Measurements from ENCODE around the gene DDX1. TPM values are rescaled to one million over a fixed set of nuclear protein-coding genes. Genes with fewer than 3 reads are reported as not detected.

Gene DDX1
- total and polyA plus RNA-seq, 9 of the 15 experiments (the other 6 are each of a cell fraction or from before 2014, with no cell fraction given) = 116 to 277 (median 232) TPM

DNA sequence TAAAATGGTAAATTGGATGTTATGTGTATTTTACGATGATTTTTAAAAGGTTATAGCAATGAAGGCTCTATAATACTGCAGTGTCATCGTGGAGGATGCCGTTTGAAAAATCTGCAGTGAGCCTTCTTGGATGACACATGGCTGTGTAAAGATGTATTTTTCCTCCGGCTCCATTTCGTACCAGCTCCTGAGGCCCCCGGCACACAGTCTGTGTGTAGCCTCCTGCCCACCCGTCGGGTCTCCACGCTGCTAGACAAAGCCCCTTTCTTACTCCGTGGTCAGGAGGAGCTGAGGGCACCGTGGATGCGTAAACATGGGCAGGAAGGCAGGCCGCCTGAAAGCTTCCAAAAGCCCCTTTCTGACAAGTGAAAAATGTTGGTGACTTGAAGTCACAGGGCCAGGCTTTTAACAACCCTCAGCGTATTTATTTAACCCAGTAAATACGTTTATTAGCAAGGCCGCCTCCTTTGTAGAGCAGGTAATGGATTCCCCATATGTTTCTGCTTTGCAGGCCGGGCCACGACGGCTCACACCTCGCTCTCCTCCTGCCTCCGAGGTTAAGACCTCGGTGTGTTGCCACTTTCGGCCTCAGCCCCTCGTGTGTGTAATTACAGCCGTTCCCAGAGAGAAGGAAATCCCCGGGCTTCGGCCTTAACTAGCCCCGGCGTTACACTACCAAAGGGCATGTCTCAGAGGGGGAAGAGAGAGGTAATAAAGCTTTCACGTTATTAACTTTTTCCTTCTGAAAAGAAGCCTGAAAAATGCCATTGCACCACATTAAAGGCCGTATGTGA lies 72.8 kb downstream of the DDX1 start (continued):
- no peak for TF ChIP-seq CBX2 (IDR thresholded peaks at IDR 0.05; ENCODE audit: insufficient read depth, low read length, poor library complexity, severe bottlenecking)
- peak; percentile 18; the same call in 1 of the 2 replicates for TF ChIP-seq C11orf30 (IDR thresholded peaks at IDR 0.05; ENCODE audit: low read depth)
- no peak for TF ChIP-seq ZNF766 (CRISPR knock-in tag; conservative IDR thresholded peaks at IDR 0.05)
- TF ChIP-seq, protein P1, sequence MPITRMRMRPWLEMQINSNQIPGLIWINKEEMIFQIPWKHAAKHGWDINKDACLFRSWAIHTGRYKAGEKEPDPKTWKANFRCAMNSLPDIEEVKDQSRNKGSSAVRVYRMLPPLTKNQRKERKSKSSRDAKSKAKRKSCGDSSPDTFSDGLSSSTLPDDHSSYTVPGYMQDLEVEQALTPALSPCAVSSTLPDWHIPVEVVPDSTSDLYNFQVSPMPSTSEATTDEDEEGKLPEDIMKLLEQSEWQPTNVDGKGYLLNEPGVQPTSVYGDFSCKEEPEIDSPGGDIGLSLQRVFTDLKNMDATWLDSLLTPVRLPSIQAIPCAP (CRISPR knock-in tag; IDR thresholded peaks at IDR 0.05; ENCODE audit: borderline replicate concordance) = no peak

DNA sequence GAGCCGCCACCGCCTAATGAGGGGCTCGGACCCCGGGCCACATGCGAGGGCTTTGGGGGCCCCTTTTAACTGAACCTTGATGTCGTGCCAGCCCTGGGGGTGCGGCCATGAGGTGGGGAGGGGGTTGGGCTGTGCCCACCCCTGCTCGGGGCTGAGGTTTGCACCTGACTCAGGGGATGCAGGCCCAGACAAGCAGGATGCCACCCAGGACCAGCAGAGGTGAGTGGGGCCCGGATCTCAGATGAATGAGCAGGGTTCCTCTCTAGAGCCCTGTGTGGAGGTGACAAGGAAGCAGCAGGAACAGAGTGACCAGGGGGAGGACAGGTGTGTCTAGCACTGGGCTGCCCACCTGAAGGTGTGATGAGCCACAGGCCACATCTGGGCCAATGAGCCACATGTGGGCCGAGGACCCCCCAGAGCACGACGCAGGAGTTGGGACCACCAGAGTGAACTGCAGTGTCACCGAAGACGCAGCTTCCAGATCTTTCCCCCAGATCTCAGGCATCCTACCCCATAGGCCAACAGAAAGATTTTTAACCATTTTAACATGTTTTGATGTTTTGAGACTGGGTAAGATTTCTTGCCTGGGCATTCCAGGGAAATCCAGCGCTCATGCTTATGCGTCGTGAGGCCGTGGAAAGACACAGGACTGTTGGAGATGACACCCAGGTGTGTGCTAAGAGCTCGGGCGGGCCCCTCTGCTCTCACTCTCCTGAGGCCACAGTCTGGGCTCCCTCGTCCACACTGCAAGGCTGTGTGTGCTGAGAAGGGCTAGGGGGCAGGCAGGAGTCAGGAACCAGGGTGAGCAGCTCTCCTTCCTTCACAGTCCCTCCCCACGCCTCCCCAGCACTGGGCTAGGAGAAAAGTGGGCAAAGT lies 73.6 kb downstream of the DDX1 start:
- POLR2A ChIA-PET = interaction anchor here (0.6 to 1.4 kb wide), 2 partner anchors 8 to 68 kb away, joined by 3 to 4 read pairs; no protein-coding TSS in a partner anchor
- no peak for FAIRE-seq
- peaks cover 41 to 71% of the 10 kb centered on the region in 2 experiments; a peak in 4 of 5 replicates for H3K27me3 ChIP-seq (ENCODE audit: control insufficient read depth in 2 of 2, insufficient read depth in 2 of 2, low read length in 2 of 2)

More for the DNA sequence above, 73.6 kb downstream of the DDX1 start:
- no peaks in the 10 kb centered on the region for H3K79me2 ChIP-seq (ENCODE audit: control insufficient read depth, insufficient read depth, low read length)
- H3K4me1 ChIP-seq (replicated peaks in 1 of 2; ENCODE audit: control insufficient read depth in 2 of 2, insufficient read depth in 2 of 2, low read length in 2 of 2) = peaks cover 0 to 3% of the 10 kb centered on the region in 2 experiments; a peak in 1 of 5 replicates
- no peak overlapping the region for H3K27ac ChIP-seq (ENCODE audit: extremely low read depth, low read depth, low read length)
- no peaks in the 10 kb centered on the region for H3K9me1 ChIP-seq (ENCODE audit: control insufficient read depth, insufficient read depth, low read length)
- TF ChIP-seq ZNF384 (IDR thresholded peaks at IDR 0.05; ENCODE audit: low read depth, low read length) (no peak), TEAD4 (IDR thresholded peaks at IDR 0.05; ENCODE audit: low read length) (no peak), TEAD4 (CRISPR knock-in tag; IDR thresholded peaks at IDR 0.05; ENCODE audit: borderline replicate concordance) (no peak), RAD21 (CRISPR knock-in tag; conservative IDR thresholded peaks at IDR 0.05 in 1 of 2, IDR thresholded peaks at IDR 0.05 in 1 of 2) (peak in 1 of 2 experiments; percentile 30; a peak in 1 of 4 replicates), SMC3 (conservative IDR thresholded peaks at IDR 0.05; ENCODE audit: insufficient read depth, low read depth, low read length) (0 out of 2 replicates have a peak, but pooled peaks have one; percentile 11), E2F3 (CRISPR knock-in tag; IDR thresholded peaks at IDR 0.05) (no peak), TBP (optimal IDR thresholded peaks at IDR 0.05; ENCODE audit: low read depth, low read length) (no peak)
- TF ChIP-seq, protein P2, sequence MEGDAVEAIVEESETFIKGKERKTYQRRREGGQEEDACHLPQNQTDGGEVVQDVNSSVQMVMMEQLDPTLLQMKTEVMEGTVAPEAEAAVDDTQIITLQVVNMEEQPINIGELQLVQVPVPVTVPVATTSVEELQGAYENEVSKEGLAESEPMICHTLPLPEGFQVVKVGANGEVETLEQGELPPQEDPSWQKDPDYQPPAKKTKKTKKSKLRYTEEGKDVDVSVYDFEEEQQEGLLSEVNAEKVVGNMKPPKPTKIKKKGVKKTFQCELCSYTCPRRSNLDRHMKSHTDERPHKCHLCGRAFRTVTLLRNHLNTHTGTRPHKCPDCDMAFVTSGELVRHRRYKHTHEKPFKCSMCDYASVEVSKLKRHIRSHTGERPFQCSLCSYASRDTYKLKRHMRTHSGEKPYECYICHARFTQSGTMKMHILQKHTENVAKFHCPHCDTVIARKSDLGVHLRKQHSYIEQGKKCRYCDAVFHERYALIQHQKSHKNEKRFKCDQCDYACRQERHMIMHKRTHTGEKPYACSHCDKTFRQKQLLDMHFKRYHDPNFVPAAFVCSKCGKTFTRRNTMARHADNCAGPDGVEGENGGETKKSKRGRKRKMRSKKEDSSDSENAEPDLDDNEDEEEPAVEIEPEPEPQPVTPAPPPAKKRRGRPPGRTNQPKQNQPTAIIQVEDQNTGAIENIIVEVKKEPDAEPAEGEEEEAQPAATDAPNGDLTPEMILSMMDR (IDR thresholded peaks at IDR 0.05 in 2 of 3, conservative IDR thresholded peaks at IDR 0.05 in 1 of 3; ENCODE audit: insufficient read depth in 2 of 3, low read depth in 1 of 3, low read length in 3 of 3) = peak in 2 of 3 experiments; percentile 20 to 23; a peak in 3 of 6 replicates
- ATAC-seq = peak; percentile 88
- H2AFZ ChIP-seq (ENCODE audit: low read depth, low read length) = no peak overlapping the region
- 4% methylated on average over 18 of the region's 22 CpGs for WGBS (ENCODE audit: insufficient coverage, low coverage, missing lambda C conversion rate)
- H3K9me3 ChIP-seq (replicated peaks; ENCODE audit: control insufficient read depth, insufficient read depth, low read depth, low read length) = no peaks in the 10 kb centered on the region
- no peaks in the 10 kb centered on the region for H4K20me1 ChIP-seq (replicated peaks; ENCODE audit: control insufficient read depth, insufficient read depth, low read length)
- no peak overlapping the region for H3K9ac ChIP-seq (ENCODE audit: insufficient read depth in 1 of 2, low read depth in 2 of 2, low read length in 2 of 2)
- CTCF ChIA-PET (ENCODE audit: low intra/inter-chr PET ratio) = no interaction called here
- no peaks in the 10 kb centered on the region for H3K36me3 ChIP-seq (ENCODE audit: control insufficient read depth, insufficient read depth, low read length)
- in situ Hi-C loops (cut with MboI) (no loop called here), intact Hi-C loops (cut with micrococcal nuclease) (no loop called here)
- no TSS peak for BruUV-seq (replicated peaks)
- H3K4me2 ChIP-seq (ENCODE audit: insufficient read depth, low read length) = no peak overlapping the region
- DNase-seq (ENCODE audit: extremely low read depth in 1 of 4, low spot score in 3 of 4) = peak in 2 of 4 experiments; percentile 13 to 24
- no peak overlapping the region for H3K4me3 ChIP-seq

All from K562 (cell line).